HCT116 (cell line): Measurements from ENCODE around the gene LIMK2. TPM values are rescaled to one million over a fixed set of nuclear protein-coding genes. Genes with fewer than 3 reads are reported as not detected.

Experiments
- ATAC-seq: fragments of 200-7000 bp; cut with Tn5 transposase; 2 replicates; pipeline ENCODE4 v1.9.1; 2020; ENCODE audit warnings: mild to moderate bottlenecking, moderate library complexity
- BruUV-seq: library from RNA; stranded (reverse); fragments of 400-500 nt; replicated peaks from 2 replicates; lab custom pipeline; 2021; lab: Mats Ljungman, UMichigan
- CTCF ChIA-PET: fragments of 300-600 bp; sonication (Branson Sonifier 250); formaldehyde crosslinking; loops from one replicate; lab custom pipeline; 2021; ENCODE audit warnings: antibody characterized with exemption; lab: Charles Lee
- POLR2A ChIA-PET: fragments of 300-600, 350-600 bp; sonication (Branson Sonifier 250); formaldehyde crosslinking; loops from one replicate; lab custom pipeline; 2021; ENCODE audit warnings: antibody characterized with exemption; lab: Charles Lee
- RAD21 ChIA-PET, 2 experiments: fragments of 300-600 bp; sonication (Branson Sonifier 250); formaldehyde crosslinking; loops; one replicate each; lab custom pipeline; 2023; ENCODE audit warnings: low total read pairs in 2 of 2; ENCODE audit not compliant: uncharacterized antibody in 2 of 2, unreplicated experiment in 2 of 2, low non-redundant PET in 1 of 2; lab: Charles Lee
- DNase-seq: peaks from one replicate; pipeline ENCODE4 v3.0.0-alpha.2; 2010; ENCODE audit warnings: low read depth, low spot score
- H2AFZ ChIP-seq: fragments of 200-600 bp; shearing (Covaris generic), sonication (generic); 2 replicates; pipeline ENCODE4 v1.6.1; 2017; ENCODE audit warnings: low read depth, mixed run types, mixed read lengths, antibody characterized with exemption, low read length; ENCODE audit not compliant: poor library complexity, severe bottlenecking
- H3K27ac ChIP-seq: 2 replicates; pipeline ENCODE4 v1.5.1; 2012; ENCODE audit warnings: low read depth, low read length
- H3K27me3 ChIP-seq: fragments of 200-600 bp; sonication (generic); 2 replicates; pipeline ENCODE4 v1.6.1; 2016; ENCODE audit warnings: mixed run types, low read length, mixed read lengths; ENCODE audit not compliant: insufficient read depth
- H3K36me3 ChIP-seq, 2 experiments: fragments of 200-500 bp in 1 of 2; fragments of 200-600 bp in 1 of 2; sonication (Bioruptor generic) in 1 of 2; sonication (generic) in 1 of 2; 2 replicates each; pipeline versions ENCODE4 v1.5.1 to v1.6.1; 2014 to 2016; ENCODE audit warnings: low read length in 2 of 2, inconsistent platforms in 1 of 2, mixed read lengths in 1 of 2, mixed run types in 1 of 2; ENCODE audit not compliant: insufficient read depth in 2 of 2, control insufficient read depth in 1 of 2
- H3K4me1 ChIP-seq, 2 experiments: fragments of 200-600 bp in 1 of 2; sonication (generic) in 1 of 2; 2 replicates each; pipeline versions ENCODE4 v1.5.1 to v1.6.1; 2012 to 2017; ENCODE audit warnings: low read length in 2 of 2, inconsistent platforms in 1 of 2, mild to moderate bottlenecking in 1 of 2, mixed read lengths in 1 of 2, mixed run types in 1 of 2, moderate library complexity in 1 of 2; ENCODE audit not compliant: insufficient read depth in 2 of 2, control insufficient read depth in 1 of 2
- H3K4me2 ChIP-seq: fragments of 200-600 bp; sonication (generic); 2 replicates; pipeline ENCODE4 v1.6.1; 2017; ENCODE audit warnings: mixed run types, low read length, mixed read lengths
- H3K4me3 ChIP-seq, 2 experiments: fragments of 200-600 bp in 1 of 2; sonication (generic) in 1 of 2; replicated peaks in 1 of 2; 2 replicates each; pipeline ENCODE4 v1.5.1; 2011 to 2016; ENCODE audit warnings: low read length in 2 of 2, control low read depth in 1 of 2, low read depth in 1 of 2, mild to moderate bottlenecking in 1 of 2, mixed read lengths in 1 of 2, mixed run types in 1 of 2
- H3K79me2 ChIP-seq: fragments of 200-600 bp; sonication (generic); 2 replicates; pipeline ENCODE4 v1.6.1; 2017; ENCODE audit warnings: mild to moderate bottlenecking, mixed run types, low read length, moderate library complexity, mixed read lengths; ENCODE audit not compliant: insufficient read depth
- H3K9ac ChIP-seq: fragments of 200-600 bp; sonication (generic); 2 replicates; pipeline ENCODE4 v1.6.1; 2016; ENCODE audit warnings: low read length, mixed read lengths
- H3K9me2 ChIP-seq: fragments of 200-600 bp; sonication (generic), shearing (Covaris generic); 2 replicates; pipeline ENCODE4 v1.6.1; 2017; ENCODE audit warnings: mixed run types, mild to moderate bottlenecking, moderate library complexity; ENCODE audit not compliant: insufficient read depth
- H3K9me3 ChIP-seq, 2 experiments: fragments of 200-500 bp in 1 of 2; fragments of 200-600 bp in 1 of 2; sonication (Bioruptor generic) in 1 of 2; sonication (generic) in 1 of 2; 2 replicates each; pipeline ENCODE4 v1.6.1; 2014 to 2017; ENCODE audit warnings: low read length in 2 of 2, mixed read lengths in 2 of 2, inconsistent platforms in 1 of 2, low read depth in 1 of 2, mild to moderate bottlenecking in 1 of 2, mixed run types in 1 of 2, moderate library complexity in 1 of 2; ENCODE audit not compliant: control insufficient read depth in 1 of 2, insufficient read depth in 1 of 2
- H4K20me1 ChIP-seq: fragments of 200-600 bp; sonication (generic), shearing (Covaris generic); 2 replicates; pipeline ENCODE4 v1.6.1; 2017; ENCODE audit warnings: mixed run types, mild to moderate bottlenecking, moderate library complexity; ENCODE audit not compliant: insufficient read depth
- CBX3 ChIP-seq: IDR thresholded peaks from 2 replicates; pipeline ENCODE4 v1.6.1; 2012; ENCODE audit warnings: low read depth
- ELF1 ChIP-seq: IDR thresholded peaks from 2 replicates; pipeline ENCODE4 v1.6.1; 2012; ENCODE audit warnings: low read depth, borderline replicate concordance
- EZH2 ChIP-seq: fragments of 200-600 bp; sonication (generic); IDR thresholded peaks from 2 replicates; pipeline ENCODE4 v1.6.1; 2017; ENCODE audit warnings: antibody characterized with exemption, mixed run types
- EZH2phosphoT487 ChIP-seq: fragments of 200-600 bp; IDR thresholded peaks from 2 replicates; pipeline ENCODE4 v1.6.1; 2018; ENCODE audit warnings: antibody characterized with exemption, borderline replicate concordance
- FOSL1 ChIP-seq: IDR thresholded peaks from 2 replicates; pipeline ENCODE4 v1.6.1; 2012; ENCODE audit warnings: low read depth
- JUND ChIP-seq: IDR thresholded peaks from 2 replicates; pipeline ENCODE4 v1.6.1; 2012
- POLR2A ChIP-seq: IDR thresholded peaks from 2 replicates; pipeline ENCODE4 v1.7.0; 2011; ENCODE audit warnings: borderline replicate concordance; ENCODE audit not compliant: insufficient read depth, insufficient read length; ENCODE audit errors: extremely low read depth
- RAD21 ChIP-seq: IDR thresholded peaks from 2 replicates; pipeline ENCODE4 v1.6.1; 2012; ENCODE audit warnings: low read depth, mild to moderate bottlenecking
- SP1 ChIP-seq: IDR thresholded peaks from 2 replicates; pipeline ENCODE4 v1.6.1; 2012; ENCODE audit warnings: low read depth
- SRF ChIP-seq: IDR thresholded peaks from 2 replicates; pipeline ENCODE4 v1.6.1; 2012; ENCODE audit warnings: low read depth
- TCF7L2 ChIP-seq: IDR thresholded peaks from 2 replicates; pipeline ENCODE4 v1.7.0; 2011; ENCODE audit warnings: borderline replicate concordance, inconsistent platforms; ENCODE audit not compliant: insufficient read depth, insufficient read length; ENCODE audit errors: extremely low read depth
- YY1 ChIP-seq: IDR thresholded peaks from 2 replicates; pipeline ENCODE4 v1.6.1; 2011; ENCODE audit warnings: low read length, low read depth, moderate library complexity, mild to moderate bottlenecking; ENCODE audit not compliant: insufficient replicate concordance; ENCODE audit errors: extremely low read depth
- ZFX ChIP-seq: fragments of 450-650 bp; IDR thresholded peaks from 2 replicates; pipeline ENCODE4 v1.6.1; 2017
- ZNF274 ChIP-seq: fragments of 200-500 bp; sonication (Bioruptor generic); IDR thresholded peaks from 2 replicates; pipeline ENCODE4 v1.6.1; 2014; ENCODE audit warnings: mild to moderate bottlenecking, low read depth, low read length, inconsistent platforms
- intact Hi-C: fragments of 100-400 bp; cut with micrococcal nuclease; formaldehyde crosslinking; loops from 2 replicates; pipeline ENCODE4 v1.10.0; 2022
- total RNA-seq: library from RNA; stranded (reverse); gene quantifications from one replicate; pipeline ENCODE4 v1.2.1, GENCODE V29; 2021; ENCODE audit not compliant: unreplicated experiment
- TF ChIP-seq, protein P1 (sequence below): IDR thresholded peaks from 2 replicates; pipeline ENCODE4 v1.6.1; 2012
- TF ChIP-seq, protein P2 (sequence below), 3 experiments: fragments of 200-600 bp in 1 of 3; sonication (generic) in 1 of 3; IDR thresholded peaks in 2 of 3; conservative IDR thresholded peaks in 1 of 3; 2 replicates each; pipeline ENCODE4 v1.5.1; 2012 to 2017; ENCODE audit warnings: low read depth in 2 of 3, low read length in 2 of 3, antibody characterized with exemption in 1 of 3, borderline replicate concordance in 1 of 3, control low read depth in 1 of 3, mild to moderate bottlenecking in 1 of 3, mixed read lengths in 1 of 3, mixed run types in 1 of 3, moderate library complexity in 1 of 3; ENCODE audit not compliant: insufficient read depth in 1 of 3
- TF ChIP-seq, protein P3 (sequence below): IDR thresholded peaks from 2 replicates; pipeline ENCODE4 v1.6.1; 2012

Gene LIMK2
- total RNA-seq, 1 experiment from 2014 or later = 21.9 TPM

DNA sequence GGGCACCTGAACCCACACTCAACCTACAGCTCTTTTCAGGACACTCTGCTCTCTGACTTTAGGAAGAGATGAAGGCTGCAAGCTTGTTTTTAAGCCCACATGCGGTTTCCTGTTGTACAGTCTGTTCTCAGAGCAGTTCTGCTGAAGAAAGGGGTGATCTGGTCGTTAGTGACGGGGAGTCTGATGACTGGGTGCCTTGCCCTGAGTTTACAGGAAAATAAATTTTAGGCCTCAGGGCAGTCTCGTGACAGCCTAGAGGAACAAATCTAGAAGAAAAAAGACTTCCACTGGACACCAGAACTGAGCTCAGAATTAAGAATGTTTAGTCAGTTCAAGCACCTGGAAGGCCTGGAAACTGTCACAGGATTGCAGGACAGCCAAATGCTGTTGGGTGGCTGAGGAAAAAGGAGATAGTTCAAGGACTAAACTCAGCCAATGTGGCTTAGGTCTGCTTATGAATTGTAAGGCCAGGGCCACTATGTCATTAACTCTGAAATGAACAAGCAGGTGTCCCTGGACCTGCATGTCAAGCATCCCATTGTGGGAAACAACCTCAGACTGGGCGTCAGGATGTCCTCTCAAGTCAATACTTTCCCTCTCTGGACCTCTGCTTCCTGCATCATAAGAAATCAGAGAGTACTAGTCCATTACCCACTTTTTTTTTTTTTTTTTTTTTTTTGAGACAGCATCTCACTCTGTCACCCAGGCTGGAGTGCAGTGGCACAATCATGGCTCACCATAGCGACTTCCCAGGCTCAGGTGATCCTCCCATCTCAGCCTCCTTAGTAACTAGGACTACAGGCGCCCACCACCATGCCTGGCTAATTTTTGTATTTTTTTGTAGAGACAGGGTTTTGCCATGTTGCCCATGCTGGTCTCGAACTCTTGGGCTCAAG is 74.5 kb downstream of the LIMK2 start:
- RAD21 ChIA-PET = no interaction called here
- POLR2A ChIA-PET = no interaction called here
- intact Hi-C loops = no loop called here
- Histone ChIP-seq H3K79me2 (no peaks in the 10 kb centered on the region), H2AFZ (no peak overlapping the region), H3K27ac (no peak overlapping the region), H3K27me3 (no peaks in the 10 kb centered on the region), H4K20me1 (no peaks in the 10 kb centered on the region), H3K36me3 (no peaks in the 10 kb centered on the region), H3K4me2 (no peak overlapping the region), H3K4me3 (no peak overlapping the region), H3K4me1 (peaks cover 10 to 15% of the 10 kb centered on the region in 2 experiments), H3K9ac (no peak overlapping the region), H3K9me2 (no peaks in the 10 kb centered on the region), H3K9me3 (no peaks in the 10 kb centered on the region)
- no peak for TF ChIP-seq ELF1
- no peak for TF ChIP-seq JUND
- TF ChIP-seq YY1 = no peak
- TF ChIP-seq CBX3 = no peak
- TF ChIP-seq EZH2phosphoT487 = no peak
- TF ChIP-seq SRF = no peak
- TF ChIP-seq, protein P1, sequence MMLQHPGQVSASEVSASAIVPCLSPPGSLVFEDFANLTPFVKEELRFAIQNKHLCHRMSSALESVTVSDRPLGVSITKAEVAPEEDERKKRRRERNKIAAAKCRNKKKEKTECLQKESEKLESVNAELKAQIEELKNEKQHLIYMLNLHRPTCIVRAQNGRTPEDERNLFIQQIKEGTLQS = no peak
- TF ChIP-seq, protein P2, sequence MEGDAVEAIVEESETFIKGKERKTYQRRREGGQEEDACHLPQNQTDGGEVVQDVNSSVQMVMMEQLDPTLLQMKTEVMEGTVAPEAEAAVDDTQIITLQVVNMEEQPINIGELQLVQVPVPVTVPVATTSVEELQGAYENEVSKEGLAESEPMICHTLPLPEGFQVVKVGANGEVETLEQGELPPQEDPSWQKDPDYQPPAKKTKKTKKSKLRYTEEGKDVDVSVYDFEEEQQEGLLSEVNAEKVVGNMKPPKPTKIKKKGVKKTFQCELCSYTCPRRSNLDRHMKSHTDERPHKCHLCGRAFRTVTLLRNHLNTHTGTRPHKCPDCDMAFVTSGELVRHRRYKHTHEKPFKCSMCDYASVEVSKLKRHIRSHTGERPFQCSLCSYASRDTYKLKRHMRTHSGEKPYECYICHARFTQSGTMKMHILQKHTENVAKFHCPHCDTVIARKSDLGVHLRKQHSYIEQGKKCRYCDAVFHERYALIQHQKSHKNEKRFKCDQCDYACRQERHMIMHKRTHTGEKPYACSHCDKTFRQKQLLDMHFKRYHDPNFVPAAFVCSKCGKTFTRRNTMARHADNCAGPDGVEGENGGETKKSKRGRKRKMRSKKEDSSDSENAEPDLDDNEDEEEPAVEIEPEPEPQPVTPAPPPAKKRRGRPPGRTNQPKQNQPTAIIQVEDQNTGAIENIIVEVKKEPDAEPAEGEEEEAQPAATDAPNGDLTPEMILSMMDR (IDR thresholded peaks at IDR 0.05 in 2 of 3, conservative IDR thresholded peaks at IDR 0.05 in 1 of 3; ENCODE audit: borderline replicate concordance in 1 of 3, insufficient read depth in 1 of 3, low read depth in 2 of 3, low read length in 2 of 3) = no peak
- TF ChIP-seq TCF7L2 = no peak
- no peak for TF ChIP-seq RAD21
- no peak for TF ChIP-seq ZNF274
- no peak for TF ChIP-seq ZFX
- TF ChIP-seq EZH2 = no peak
- no peak for TF ChIP-seq POLR2A
- TF ChIP-seq, protein P3, sequence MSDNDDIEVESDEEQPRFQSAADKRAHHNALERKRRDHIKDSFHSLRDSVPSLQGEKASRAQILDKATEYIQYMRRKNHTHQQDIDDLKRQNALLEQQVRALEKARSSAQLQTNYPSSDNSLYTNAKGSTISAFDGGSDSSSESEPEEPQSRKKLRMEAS = no peak
- no peak for TF ChIP-seq FOSL1
- TF ChIP-seq SP1 = no peak
- no TSS peak for BruUV-seq
- DNase-seq = no peak
- CTCF ChIA-PET = no interaction called here
- no peak for ATAC-seq
